Endothelial cell of umbilical vein (primary cell): ENCODE results near the gene ARNT2. TPM values are rescaled to one million over a fixed set of nuclear protein-coding genes. Genes with fewer than 3 reads are reported as not detected.

ENCODE experiments used
- BruUV-seq: library from RNA; stranded (reverse); fragments of 400-500 nt; replicated peaks from 2 replicates; lab custom pipeline; 2021; lab: Mats Ljungman, UMichigan
- CTCF ChIA-PET: fragments of 300-600, 350-600 bp; sonication (Branson Sonifier 250); formaldehyde crosslinking; loops from one replicate; lab custom pipeline; 2021; ENCODE audit warnings: antibody characterized with exemption, inconsistent platforms; lab: Charles Lee
- POLR2A ChIA-PET: fragments of 300-600, 350-600 bp; sonication (Branson Sonifier 250); formaldehyde crosslinking; loops from one replicate; lab custom pipeline; 2021; ENCODE audit warnings: antibody characterized with exemption, inconsistent platforms; lab: Charles Lee
- DNase-seq: peaks from one replicate; pipeline ENCODE4 v3.0.0-alpha.2; 2011; ENCODE audit warnings: low read depth, low spot score
- FAIRE-seq: peaks from 2 replicates; lab custom pipeline; 2011; peaks lifted over from hg19 to GRCh38; lab: Jason Lieb, UNC
- H2AFZ ChIP-seq: 2 replicates; pipeline ENCODE4 v1.6.0; 2012; ENCODE audit warnings: low read depth, low read length, control low read depth, inconsistent platforms
- H3K27ac ChIP-seq: 2 replicates; pipeline ENCODE4 v1.5.1; 2011; ENCODE audit warnings: low read depth, mild to moderate bottlenecking, control low read depth, low read length, moderate library complexity; ENCODE audit not compliant: insufficient read depth
- H3K27me3 ChIP-seq, 2 experiments: 2 replicates each; pipeline versions ENCODE4 v1.6.0 to v1.6.1; 2011; ENCODE audit warnings: low read length in 2 of 2, mixed read lengths in 1 of 2; ENCODE audit not compliant: control insufficient read depth in 2 of 2, insufficient read depth in 2 of 2
- H3K36me3 ChIP-seq, 2 experiments: 2 replicates in 1 of 2; 3 replicates in 1 of 2; pipeline ENCODE4 v1.5.1; 2011; ENCODE audit warnings: low read length in 2 of 2, mild to moderate bottlenecking in 1 of 2, moderate library complexity in 1 of 2; ENCODE audit not compliant: control insufficient read depth in 2 of 2, insufficient read depth in 2 of 2; ENCODE audit errors: extremely low read depth in 1 of 2
- H3K4me1 ChIP-seq: 3 replicates; pipeline ENCODE4 v1.5.1; 2011; ENCODE audit warnings: mild to moderate bottlenecking, low read length; ENCODE audit not compliant: control insufficient read depth, insufficient read depth; ENCODE audit errors: extremely low read depth
- H3K4me2 ChIP-seq: 2 replicates; pipeline ENCODE4 v1.6.1; 2011; ENCODE audit warnings: low read length, control low read depth, mixed read lengths; ENCODE audit not compliant: insufficient read depth
- H3K4me3 ChIP-seq, 3 experiments: fragments of 200-600 bp in 1 of 3; sonication (generic), shearing (Covaris generic) in 1 of 3; replicated peaks in 1 of 3; 2 replicates each; pipeline ENCODE4 v1.5.1; 2011 to 2016; ENCODE audit warnings: control low read depth in 3 of 3, low read length in 3 of 3, mild to moderate bottlenecking in 2 of 3, inconsistent platforms in 1 of 3, low read depth in 1 of 3, moderate library complexity in 1 of 3; ENCODE audit not compliant: insufficient read depth in 1 of 3
- H3K79me2 ChIP-seq: 2 replicates; pipeline ENCODE4 v1.6.0; 2012; ENCODE audit warnings: low read length, inconsistent platforms; ENCODE audit not compliant: control insufficient read depth, insufficient read depth
- H3K9ac ChIP-seq: replicated peaks from 2 replicates; pipeline ENCODE3; 2011; ENCODE audit warnings: low read length, control low read depth; ENCODE audit not compliant: insufficient read depth; ENCODE audit errors: extremely low read depth
- H3K9me1 ChIP-seq: replicated peaks from 3 replicates; pipeline ENCODE4 v1.6.0; 2011; ENCODE audit warnings: mild to moderate bottlenecking, low read length; ENCODE audit not compliant: control insufficient read depth, insufficient read depth; ENCODE audit errors: extremely low read depth
- H3K9me3 ChIP-seq: replicated peaks from 2 replicates; pipeline ENCODE4 v1.5.1; 2012; ENCODE audit warnings: low read length, inconsistent platforms; ENCODE audit not compliant: control insufficient read depth, insufficient read depth
- H4K20me1 ChIP-seq: replicated peaks from 2 replicates; pipeline ENCODE3; 2011; ENCODE audit warnings: mild to moderate bottlenecking, low read length; ENCODE audit not compliant: control insufficient read depth, insufficient read depth; ENCODE audit errors: extremely low read depth
- EZH2 ChIP-seq: IDR thresholded peaks from 2 replicates; pipeline ENCODE4 v1.6.1; 2012; ENCODE audit warnings: borderline replicate concordance, low read depth, mild to moderate bottlenecking, moderate library complexity, low read length, inconsistent platforms; ENCODE audit not compliant: severe bottlenecking
- FOS ChIP-seq: IDR thresholded peaks from 2 replicates; pipeline ENCODE4 v1.6.1; 2011; ENCODE audit warnings: mild to moderate bottlenecking, low read length, moderate library complexity, borderline replicate concordance; ENCODE audit not compliant: insufficient read depth
- GATA2 ChIP-seq: IDR thresholded peaks from 2 replicates; pipeline ENCODE4 v1.7.0; 2011; ENCODE audit warnings: low read depth, mild to moderate bottlenecking, moderate library complexity, mixed read lengths, low read length; ENCODE audit not compliant: insufficient read length, insufficient read depth
- JUN ChIP-seq: IDR thresholded peaks from 2 replicates; pipeline ENCODE4 v1.6.1; 2011; ENCODE audit warnings: borderline replicate concordance, low read depth; ENCODE audit not compliant: insufficient read length, insufficient read depth
- MYC ChIP-seq: IDR thresholded peaks from one replicate; pipeline ENCODE4 v1.6.1; 2011; ENCODE audit warnings: mild to moderate bottlenecking, low read depth, low read length
- POLR2A ChIP-seq: IDR thresholded peaks from 2 replicates; pipeline ENCODE4 v1.6.1; 2012; ENCODE audit warnings: low read depth, mild to moderate bottlenecking, control low read depth, low read length
- POLR2AphosphoS5 ChIP-seq: IDR thresholded peaks from 2 replicates; pipeline ENCODE4 v1.6.1; 2012; ENCODE audit warnings: low read depth, mild to moderate bottlenecking, control low read depth, low read length, moderate library complexity; ENCODE audit not compliant: insufficient read depth
- dilution Hi-C: fragments of 300-500 bp; cut with MboI; formaldehyde crosslinking; loops from one replicate; pipeline ENCODE4 v1.15.0; 2019; ENCODE audit warnings: low sequenced_read_pairs; ENCODE audit not compliant: extremely low pct_ligation_motif_present
- intact Hi-C: fragments of 100-400 bp; cut with micrococcal nuclease; formaldehyde crosslinking; loops from one replicate; pipeline ENCODE4 v1.10.0; 2022
- polyA plus RNA-seq, 4 experiments: library from polyadenylated mRNA; depleted of rRNA in 3 of 4; stranded (reverse) in 3 of 4; unstranded in 1 of 4; fragments of >200 nt; gene quantifications; 2 replicates each; pipeline versions ENCODE4 v1.2.1 to v1.2.3, GENCODE V29; 2011 to 2012; ENCODE audit warnings: missing spikeins in 1 of 4
- total RNA-seq: library from RNA; stranded (reverse); gene quantifications from 2 replicates; pipeline ENCODE4 v1.2.3, GENCODE V29; 2021
- TF ChIP-seq, protein P1 (sequence below), 2 donors: IDR thresholded peaks; 1 replicate in 1 of 2; 2 replicates in 1 of 2; pipeline ENCODE4 v1.5.1; 2011; ENCODE audit warnings: low read length in 2 of 2, mild to moderate bottlenecking in 2 of 2, moderate library complexity in 2 of 2, control low read depth in 1 of 2, inconsistent platforms in 1 of 2, low read depth in 1 of 2; ENCODE audit not compliant: insufficient read depth in 1 of 2; ENCODE audit errors: extremely low read depth in 1 of 2
- TF ChIP-seq, protein P2 (sequence below): IDR thresholded peaks from 2 replicates; pipeline ENCODE4 v1.6.1; 2011; ENCODE audit not compliant: insufficient read depth, insufficient read length

ARNT2 gene
- total and polyA plus RNA-seq, 2 donors (not counting 3 experiments of a cell fraction or from before 2014, with no cell fraction given), result 0.03 to 0.20 TPM

DNA sequence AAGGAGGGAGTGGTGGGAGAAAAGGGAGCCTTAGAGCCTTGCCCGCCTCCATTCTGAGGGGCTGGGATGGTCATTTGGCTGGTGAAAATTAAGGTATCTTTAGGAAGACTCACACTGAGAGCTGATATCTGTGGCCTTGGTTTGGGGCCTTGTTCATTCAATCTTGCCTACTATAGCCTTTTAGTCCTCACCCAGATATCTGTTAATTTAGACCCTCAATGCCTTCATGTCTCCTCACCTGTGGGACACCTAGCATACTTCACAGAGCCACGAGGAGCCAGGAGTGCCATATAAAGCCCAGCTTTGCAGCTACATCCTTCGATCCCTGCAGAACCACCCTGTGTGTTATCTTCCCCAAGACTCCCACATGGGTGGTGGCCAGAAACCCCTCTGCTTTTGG, 4.7 kb upstream of the ARNT2 start:
- DNase-seq (no peak), FAIRE-seq (no peak)
- TF ChIP-seq POLR2AphosphoS5, result no peak
- TF ChIP-seq FOS, result no peak
- TF ChIP-seq EZH2, result no peak
- TF ChIP-seq, protein P1, sequence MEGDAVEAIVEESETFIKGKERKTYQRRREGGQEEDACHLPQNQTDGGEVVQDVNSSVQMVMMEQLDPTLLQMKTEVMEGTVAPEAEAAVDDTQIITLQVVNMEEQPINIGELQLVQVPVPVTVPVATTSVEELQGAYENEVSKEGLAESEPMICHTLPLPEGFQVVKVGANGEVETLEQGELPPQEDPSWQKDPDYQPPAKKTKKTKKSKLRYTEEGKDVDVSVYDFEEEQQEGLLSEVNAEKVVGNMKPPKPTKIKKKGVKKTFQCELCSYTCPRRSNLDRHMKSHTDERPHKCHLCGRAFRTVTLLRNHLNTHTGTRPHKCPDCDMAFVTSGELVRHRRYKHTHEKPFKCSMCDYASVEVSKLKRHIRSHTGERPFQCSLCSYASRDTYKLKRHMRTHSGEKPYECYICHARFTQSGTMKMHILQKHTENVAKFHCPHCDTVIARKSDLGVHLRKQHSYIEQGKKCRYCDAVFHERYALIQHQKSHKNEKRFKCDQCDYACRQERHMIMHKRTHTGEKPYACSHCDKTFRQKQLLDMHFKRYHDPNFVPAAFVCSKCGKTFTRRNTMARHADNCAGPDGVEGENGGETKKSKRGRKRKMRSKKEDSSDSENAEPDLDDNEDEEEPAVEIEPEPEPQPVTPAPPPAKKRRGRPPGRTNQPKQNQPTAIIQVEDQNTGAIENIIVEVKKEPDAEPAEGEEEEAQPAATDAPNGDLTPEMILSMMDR (IDR thresholded peaks at IDR 0.05; ENCODE audit: extremely low read depth in 1 of 2, insufficient read depth in 1 of 2, low read depth in 1 of 2, low read length in 2 of 2), result no peak
- TF ChIP-seq, protein P2, sequence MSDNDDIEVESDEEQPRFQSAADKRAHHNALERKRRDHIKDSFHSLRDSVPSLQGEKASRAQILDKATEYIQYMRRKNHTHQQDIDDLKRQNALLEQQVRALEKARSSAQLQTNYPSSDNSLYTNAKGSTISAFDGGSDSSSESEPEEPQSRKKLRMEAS, result no peak
- no peak for TF ChIP-seq POLR2A
- no peak for TF ChIP-seq MYC
- TF ChIP-seq GATA2, result no peak
- TF ChIP-seq JUN, result no peak
- H3K4me1 ChIP-seq, result no peaks in the 10 kb centered on the region
- peaks cover 13 to 23% of the 10 kb centered on the region in 2 experiments for H3K27me3 ChIP-seq
- no peak overlapping the region for H3K9ac ChIP-seq
- no peaks in the 10 kb centered on the region for H3K79me2 ChIP-seq
- H3K27ac ChIP-seq, result no peak overlapping the region
- no peaks in the 10 kb centered on the region for H4K20me1 ChIP-seq
- H3K4me2 ChIP-seq, result no peak overlapping the region
- no peaks in the 10 kb centered on the region for H3K9me1 ChIP-seq
- H2AFZ ChIP-seq, result no peak overlapping the region
- CTCF ChIA-PET, result no interaction called here
- no peaks in the 10 kb centered on the region for H3K9me3 ChIP-seq
- dilution Hi-C loops, result no loop called here
- intact Hi-C loops, result no loop called here
- no peaks in the 10 kb centered on the region for H3K36me3 ChIP-seq
- POLR2A ChIA-PET, result no interaction called here
- no TSS peak for BruUV-seq
- no peak overlapping the region for H3K4me3 ChIP-seq
